Measurements from ENCODE around the gene HADH.
"Not testable (repeated sequence)": the region's sequence is repeated elsewhere in the genome, so short reads cannot be mapped to it uniquely, and the experiment has no call there.

The HADH gene

GRCh38 chr4:107989537-107990386, at the start of gene HADH:
TSS of gene HADH (plus strand) at chr4:107989889. CDS start at chr4:107989933, 44 bp downstream.
- peak; percentile 85 for DNase-seq

GRCh38 chr4:107945809-107946208, 43.9 kb upstream of the HADH start:
- no peak for DNase-seq

- DNase-seq: no peak
Measured at GRCh38 chr4:107950746-107951540, 38.7 kb upstream of the HADH start.

- DNase-seq: peak; percentile 56
Measured at GRCh38 chr4:107951551-107951950, 38.1 kb upstream of the HADH start.

- DNase-seq: no peak
Measured at GRCh38 chr4:107956011-107956410, 33.7 kb upstream of the HADH start.

- DNase-seq: no peak
Measured at GRCh38 chr4:107966903-107967302, 22.8 kb upstream of the HADH start.

GRCh38 chr4:107967519-107967918, 22.2 kb upstream of the HADH start:
- DNase-seq: not testable (repeated sequence)

DNA sequence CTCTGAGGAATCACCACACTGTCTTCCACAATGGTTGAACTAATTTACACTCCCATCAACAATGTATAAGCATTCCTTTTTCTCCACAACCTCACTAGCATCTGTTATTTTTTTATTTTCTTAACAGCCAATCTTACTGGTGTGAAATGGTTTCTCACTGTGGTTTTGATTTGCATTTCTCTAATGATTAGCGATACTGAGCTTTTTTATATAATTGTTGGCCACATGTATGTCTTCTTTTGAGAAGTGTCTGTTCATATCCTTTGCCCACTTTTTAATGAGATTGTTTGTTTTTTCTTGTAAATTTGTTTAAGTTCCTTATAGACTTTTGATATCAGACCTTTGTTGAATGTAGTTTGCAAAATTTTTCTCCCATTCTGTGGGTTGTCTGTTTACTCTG, 21.8 kb upstream of the HADH start:
- not testable (repeated sequence) for DNase-seq

DNA sequence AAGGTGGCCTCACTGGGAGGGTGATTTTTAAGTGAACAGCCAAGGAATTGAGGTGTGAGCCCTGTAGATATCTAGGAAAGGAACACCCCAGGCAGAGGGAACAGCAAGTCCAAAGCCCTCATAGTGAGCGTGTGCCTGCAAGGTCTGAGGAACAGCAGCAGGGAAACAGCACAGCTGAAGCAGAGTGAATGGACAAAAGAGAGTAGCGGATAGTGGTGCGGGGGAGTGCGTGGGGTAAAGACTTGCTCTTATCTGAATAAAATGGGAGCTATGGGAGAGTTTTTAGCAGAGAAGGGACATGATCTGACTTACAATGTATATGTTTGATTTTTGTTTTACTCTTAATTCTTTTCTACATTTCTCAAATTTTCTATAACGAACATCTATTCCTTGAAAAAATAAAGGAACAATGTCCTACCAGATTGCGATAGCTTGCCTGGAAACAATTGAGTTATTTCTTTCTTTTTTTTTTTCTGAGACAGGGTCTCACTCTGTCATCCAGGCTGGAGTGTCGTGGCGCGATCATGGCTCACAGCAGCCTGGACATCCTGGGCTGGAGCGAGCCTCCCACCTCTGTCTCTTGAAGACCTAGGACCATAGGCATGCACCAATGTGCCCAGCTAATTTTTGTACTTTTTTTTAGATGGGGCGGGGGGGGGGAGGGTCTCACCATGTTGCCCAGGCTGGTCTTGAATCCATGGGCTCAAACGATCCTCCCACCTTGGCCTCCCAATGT, 19.5 kb upstream of the HADH start:
- no peak for DNase-seq

DNA sequence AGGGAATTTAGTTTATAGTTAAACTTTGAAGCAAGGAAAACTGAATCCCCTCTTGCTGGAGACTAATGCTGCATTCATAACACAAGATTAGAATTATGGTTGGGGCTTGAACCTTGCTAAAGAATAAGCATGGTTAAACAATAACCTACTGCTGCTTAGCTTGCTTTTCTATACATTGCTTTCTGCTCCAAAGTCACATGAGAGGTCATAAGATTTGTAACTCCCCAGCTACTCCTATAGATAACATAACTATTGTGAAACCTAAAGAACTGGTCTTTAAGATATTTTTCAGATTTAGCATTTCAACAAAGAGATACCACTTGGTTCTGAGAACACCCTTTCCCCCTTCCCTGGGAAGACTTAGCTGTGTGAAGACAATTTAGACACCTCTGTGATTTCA, 17.1 kb upstream of the HADH start:
- DNase-seq: no peak

DNA sequence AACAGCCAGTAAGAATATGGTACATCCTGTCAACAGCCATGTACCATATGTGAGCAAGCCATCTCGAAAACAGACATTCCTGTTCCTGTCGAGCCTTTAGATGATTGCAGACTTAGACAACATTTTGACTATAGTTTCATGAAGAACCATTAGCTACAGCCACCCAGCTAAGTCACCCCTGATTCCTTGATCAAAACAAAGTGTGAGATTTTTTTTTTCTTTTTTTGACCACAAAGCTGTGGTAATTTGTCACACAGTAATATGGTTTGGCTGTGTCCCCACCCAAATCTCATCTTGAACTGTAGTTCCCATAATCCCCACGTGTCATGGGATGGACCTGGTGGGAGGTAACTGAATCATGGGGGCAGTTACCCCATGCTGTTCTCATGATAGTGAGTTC, 15.2 kb upstream of the HADH start:
- no peak for DNase-seq

DNA sequence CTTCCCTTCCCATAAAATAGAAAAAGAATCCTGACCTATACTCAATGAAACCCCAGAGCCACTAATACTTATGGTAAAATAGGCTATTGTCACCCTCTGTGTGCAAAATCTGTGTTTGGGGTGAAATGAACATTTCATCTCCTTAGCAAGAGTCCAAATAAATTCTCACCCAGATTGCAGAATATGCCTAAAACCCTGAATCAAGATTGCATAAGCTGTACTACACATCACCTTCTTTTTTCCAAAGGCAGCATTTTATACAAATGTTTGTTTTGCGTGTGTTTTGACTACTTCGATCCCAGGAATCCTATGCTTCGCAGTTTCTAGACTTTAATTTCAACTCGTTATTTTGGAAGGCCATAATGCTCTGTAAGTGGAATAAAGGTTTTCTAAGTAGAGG, 12.2 kb upstream of the HADH start:
- no peak for DNase-seq

DNA sequence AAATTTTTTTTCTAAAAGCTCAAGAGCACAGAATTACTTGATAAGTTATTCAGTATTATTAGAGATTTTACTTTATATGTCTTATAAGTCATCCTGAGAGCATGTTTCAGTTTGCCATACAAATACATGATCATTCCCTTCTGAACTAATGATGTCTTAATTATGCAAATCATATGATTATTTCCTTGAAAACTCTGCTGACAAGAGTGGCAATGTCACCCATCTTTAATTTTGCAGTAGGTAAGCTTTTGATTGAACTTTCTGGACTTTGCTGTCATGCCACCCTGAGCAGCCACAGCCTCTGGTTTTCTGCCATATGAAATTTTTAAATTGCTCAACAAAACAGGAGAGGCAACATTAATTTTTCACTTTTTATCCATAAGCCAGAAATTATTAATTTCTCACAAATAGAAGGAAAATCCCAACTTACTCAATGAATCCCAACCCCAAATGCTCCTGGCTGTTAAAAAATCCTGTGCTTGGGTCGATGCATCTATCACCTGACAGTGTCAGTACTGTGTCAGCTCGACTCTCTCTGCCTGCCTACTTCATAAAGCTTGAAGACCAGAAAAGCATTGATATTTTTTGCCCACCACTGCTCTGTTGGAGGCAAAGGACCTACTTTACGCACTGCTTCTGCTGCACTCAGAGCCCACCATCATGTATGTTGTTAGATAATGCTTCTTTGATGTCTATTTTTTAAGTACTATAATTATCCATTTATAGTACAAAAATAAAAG, 11.6 kb upstream of the HADH start:
- no peak for DNase-seq

- DNase-seq: no peak
Measured at GRCh38 chr4:107978716-107979451, 10.8 kb upstream of the HADH start.

DNA sequence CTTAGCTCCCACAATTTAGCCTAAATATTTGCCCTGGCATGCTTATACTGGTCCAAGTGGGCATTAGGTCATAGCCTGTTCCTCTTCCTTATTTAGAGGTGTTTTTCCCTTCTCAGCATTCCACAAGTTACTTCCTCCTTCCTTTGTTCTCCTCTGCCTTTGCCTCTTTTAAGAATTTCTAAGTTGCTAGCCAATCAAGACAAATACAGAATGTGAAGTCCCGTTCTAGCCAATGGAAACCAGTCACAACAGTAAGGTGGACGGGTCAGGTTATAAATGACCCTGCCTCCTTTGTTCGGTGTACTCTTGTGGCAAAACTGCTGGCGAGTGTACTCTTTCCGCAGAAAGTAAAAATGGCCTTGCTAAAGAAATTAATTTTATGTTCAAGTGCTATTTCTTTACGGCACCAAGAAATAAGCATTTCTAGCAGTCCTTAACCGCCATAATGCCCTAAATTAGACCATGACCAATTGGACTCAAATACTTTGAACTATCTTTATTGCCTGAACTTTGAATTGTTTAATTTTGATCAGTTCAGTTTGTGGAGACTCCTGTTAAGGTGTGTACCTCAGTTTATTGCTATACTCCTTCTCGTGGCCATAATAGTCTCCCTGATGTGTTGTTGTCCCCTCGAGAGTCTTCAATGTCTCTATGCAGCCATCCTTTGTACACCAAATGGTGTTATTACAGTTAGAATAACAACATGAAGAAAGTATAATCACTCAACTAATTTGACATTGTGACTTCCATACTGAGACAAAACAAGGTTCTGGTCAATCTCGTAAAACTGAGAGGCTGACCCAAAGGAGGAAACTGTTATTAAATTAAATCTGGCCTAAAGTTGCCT, 1.6 kb upstream of the HADH start:
- no peak for DNase-seq

DNA sequence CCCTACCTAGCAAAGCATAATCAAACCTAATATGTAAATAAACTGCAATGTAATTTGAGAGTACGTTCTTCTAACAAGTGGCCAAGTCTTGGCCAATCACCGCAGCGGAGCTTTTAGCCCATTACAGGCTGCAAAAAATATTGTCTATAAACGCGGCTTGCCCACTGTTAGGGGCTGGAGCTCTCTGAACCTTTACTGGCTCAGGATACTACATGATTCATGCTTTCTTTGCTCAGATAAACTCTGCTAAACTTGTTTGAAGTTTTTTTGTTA, 990 bp upstream of the HADH start:
- DNase-seq: no peak

GRCh38 chr4:107989162-107989536, 540 bp upstream of the HADH start:
- no peak for DNase-seq

- DNase-seq: peak; percentile 37
Measured at GRCh38 chr4:107991945-107992630, 2.4 kb downstream of the HADH start.

DNA sequence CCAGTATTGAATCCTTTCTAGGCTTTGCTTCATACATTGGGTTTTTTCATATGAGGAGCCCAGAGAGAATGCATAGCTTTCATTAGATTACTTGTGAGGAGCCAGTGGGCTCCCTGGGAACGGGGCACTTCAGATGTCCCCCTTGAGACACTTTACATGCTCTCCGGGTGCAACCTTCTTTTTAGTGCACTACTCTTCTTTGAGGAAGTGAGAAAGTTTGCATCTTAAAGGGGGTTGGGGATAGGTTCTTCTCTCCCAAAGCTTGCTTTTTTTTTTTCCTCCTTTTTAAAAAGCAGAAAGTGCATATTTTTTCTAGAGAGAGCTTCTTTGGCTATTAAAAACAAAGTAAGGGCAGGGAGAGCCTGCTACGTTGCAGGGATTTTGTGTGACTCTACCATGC, 4.3 kb downstream of the HADH start:
- no peak for DNase-seq

DNA sequence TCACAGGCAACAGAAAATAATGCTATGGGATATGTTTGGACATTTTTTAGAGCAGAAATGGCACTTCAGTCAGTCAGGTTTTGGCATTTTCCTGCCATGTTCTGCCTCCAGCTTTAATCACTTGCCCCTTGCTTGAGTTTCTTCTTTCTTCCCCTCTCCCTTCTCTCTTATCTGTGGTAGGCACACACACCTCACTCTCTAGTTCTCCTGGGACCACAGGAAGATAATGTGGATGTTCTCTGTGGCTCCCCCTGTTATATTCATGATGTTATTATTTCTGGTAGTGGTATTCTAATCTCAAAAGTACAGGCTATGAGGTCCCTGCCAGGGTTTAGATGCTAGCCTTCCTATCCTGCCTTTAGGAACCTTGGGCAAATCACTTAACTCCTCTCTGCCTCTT, 5.2 kb downstream of the HADH start:
- DNase-seq: no peak

All from NCI-H226 (cell line).